Measurements from ENCODE around the gene CCDC141. TPM values are rescaled to one million over a fixed set of nuclear protein-coding genes. Genes with fewer than 3 reads are reported as not detected.

Gene CCDC141
- total and polyA plus RNA-seq, 2 experiments from 2014 or later: 3.0 to 7.2 TPM

GRCh38 chr2:178804791-178805190 lies 245.1 kb downstream of the CCDC141 start:
- Histone ChIP-seq H3K4me3 (no peak overlapping the region), H3K36me3 (replicated peaks; ENCODE audit: insufficient read depth, low read depth) (no peaks in the 10 kb centered on the region), H3K9me3 (ENCODE audit: low read depth) (no peaks in the 10 kb centered on the region), H4K20me1 (ENCODE audit: insufficient read depth, poor library complexity, severe bottlenecking) (no peaks in the 10 kb centered on the region), H3K9me2 (replicated peaks; ENCODE audit: insufficient read depth) (no peaks in the 10 kb centered on the region), H3K79me2 (no peaks in the 10 kb centered on the region), H3K4me2 (no peak overlapping the region), H3K4me1 (ENCODE audit: insufficient read depth) (no peaks in the 10 kb centered on the region), H2AFZ (no peak overlapping the region), H3K27me3 (no peaks in the 10 kb centered on the region), H3K27ac (no peak overlapping the region)
- WGBS (ENCODE audit: low lambda C conversion rate, missing lambda C conversion rate): 67% methylated on average over 3 of the region's 3 CpGs
- no peak for DNase-seq (ENCODE audit: low spot score)
- TF ChIP-seq EZH2 (IDR thresholded peaks at IDR 0.05; ENCODE audit: borderline replicate concordance) (no peak), CTCF (IDR thresholded peaks at IDR 0.05; ENCODE audit: poor library complexity) (peak; percentile 7), EZH2phosphoT487 (IDR thresholded peaks at IDR 0.05; ENCODE audit: low read depth, severe bottlenecking, unreplicated experiment) (no peak)

GRCh38 chr2:178800510-178800909 lies 249.4 kb downstream of the CCDC141 start:
- Histone ChIP-seq H3K9me2 (replicated peaks; ENCODE audit: insufficient read depth) (no peaks in the 10 kb centered on the region), H2AFZ (no peak overlapping the region), H3K27ac (no peak overlapping the region), H3K4me2 (no peak overlapping the region), H3K4me3 (no peak overlapping the region), H3K9me3 (ENCODE audit: low read depth) (no peaks in the 10 kb centered on the region), H3K79me2 (no peaks in the 10 kb centered on the region), H3K36me3 (replicated peaks; ENCODE audit: insufficient read depth, low read depth) (no peaks in the 10 kb centered on the region), H3K4me1 (ENCODE audit: insufficient read depth) (no peaks in the 10 kb centered on the region), H4K20me1 (ENCODE audit: insufficient read depth, poor library complexity, severe bottlenecking) (no peaks in the 10 kb centered on the region), H3K27me3 (no peaks in the 10 kb centered on the region)
- 97% methylated on average over 7 of the region's 7 CpGs for WGBS (ENCODE audit: low lambda C conversion rate, missing lambda C conversion rate)
- DNase-seq (ENCODE audit: low spot score): no peak
- TF ChIP-seq EZH2 (IDR thresholded peaks at IDR 0.05; ENCODE audit: borderline replicate concordance) (no peak), CTCF (IDR thresholded peaks at IDR 0.05; ENCODE audit: poor library complexity) (no peak)

GRCh38 chr2:178799305-178799704 lies 250.6 kb downstream of the CCDC141 start:
- no peak for TF ChIP-seq CTCF (IDR thresholded peaks at IDR 0.05; ENCODE audit: poor library complexity)
- no peak for TF ChIP-seq EZH2 (IDR thresholded peaks at IDR 0.05; ENCODE audit: borderline replicate concordance)
- TF ChIP-seq EZH2phosphoT487 (IDR thresholded peaks at IDR 0.05; ENCODE audit: low read depth, severe bottlenecking, unreplicated experiment): no peak
- no peaks in the 10 kb centered on the region for H3K9me2 ChIP-seq (replicated peaks; ENCODE audit: insufficient read depth)
- no peak for DNase-seq (ENCODE audit: low spot score)
- no peak overlapping the region for H2AFZ ChIP-seq
- 96% methylated on average over 19 of the region's 19 CpGs for WGBS (ENCODE audit: low lambda C conversion rate, missing lambda C conversion rate)
- H3K27ac ChIP-seq: no peak overlapping the region
- H3K27me3 ChIP-seq: no peaks in the 10 kb centered on the region
- H3K4me1 ChIP-seq (ENCODE audit: insufficient read depth): no peaks in the 10 kb centered on the region
- H3K4me2 ChIP-seq: no peak overlapping the region
- no peaks in the 10 kb centered on the region for H3K79me2 ChIP-seq
- H3K36me3 ChIP-seq (replicated peaks; ENCODE audit: insufficient read depth, low read depth): no peaks in the 10 kb centered on the region
- no peaks in the 10 kb centered on the region for H4K20me1 ChIP-seq (ENCODE audit: insufficient read depth, poor library complexity, severe bottlenecking)
- H3K4me3 ChIP-seq: no peak overlapping the region
- H3K9me3 ChIP-seq (ENCODE audit: low read depth): no peaks in the 10 kb centered on the region

Measured in hepatocyte (in vitro differentiated cells).